Hepatocyte (in vitro differentiated cells): Measurements from ENCODE around the gene GTSE1. TPM values are rescaled to one million over a fixed set of nuclear protein-coding genes. Genes with fewer than 3 reads are reported as not detected.
A peak's percentile ranks its signal among the peaks of the same experiment; 100 is the strongest.
"Not testable (repeated sequence)": the region's sequence is repeated elsewhere in the genome, so short reads cannot be mapped to it uniquely, and the experiment has no call there.

ENCODE experiments used
- DNase-seq: peaks from one replicate; pipeline ENCODE4 v3.0.0-alpha.2; 2016; ENCODE audit warnings: low spot score
- H2AFZ ChIP-seq: fragments of 200-600 bp; sonication (generic); 2 replicates; pipeline ENCODE4 v1.6.0; 2016; ENCODE audit warnings: antibody characterized with exemption, mild to moderate bottlenecking
- H3K27ac ChIP-seq: fragments of 200-600 bp; sonication (generic); 2 replicates; pipeline ENCODE4 v1.5.1; 2016; ENCODE audit warnings: mild to moderate bottlenecking
- H3K27me3 ChIP-seq: fragments of 200-600 bp; sonication (generic); 2 replicates; pipeline ENCODE4 v1.6.1; 2016
- H3K36me3 ChIP-seq: fragments of 200-600 bp; sonication (generic); replicated peaks from 2 replicates; pipeline ENCODE4 v1.5.1; 2016; ENCODE audit warnings: low read depth; ENCODE audit not compliant: insufficient read depth
- H3K4me1 ChIP-seq: fragments of 200-600 bp; sonication (generic); 2 replicates; pipeline ENCODE4 v1.5.1; 2016; ENCODE audit warnings: mild to moderate bottlenecking, moderate library complexity; ENCODE audit not compliant: insufficient read depth
- H3K4me2 ChIP-seq: fragments of 200-600 bp; sonication (generic); 2 replicates; pipeline ENCODE4 v1.6.0; 2016
- H3K4me3 ChIP-seq: fragments of 200-600 bp; sonication (generic); 2 replicates; pipeline ENCODE4 v1.5.1; 2016; ENCODE audit warnings: mild to moderate bottlenecking
- H3K79me2 ChIP-seq: fragments of 200-600 bp; sonication (generic); 2 replicates; pipeline ENCODE4 v1.6.0; 2017; ENCODE audit warnings: mild to moderate bottlenecking
- H3K9me2 ChIP-seq: fragments of 200-600 bp; sonication (generic); replicated peaks from 2 replicates; pipeline ENCODE4 v1.6.0; 2017; ENCODE audit warnings: mild to moderate bottlenecking; ENCODE audit not compliant: insufficient read depth
- H3K9me3 ChIP-seq: fragments of 200-600 bp; sonication (generic); 2 replicates; pipeline ENCODE4 v1.5.1; 2016; ENCODE audit warnings: low read depth, mild to moderate bottlenecking
- H4K20me1 ChIP-seq: fragments of 200-600 bp; sonication (generic); 2 replicates; pipeline ENCODE4 v1.6.0; 2016; ENCODE audit warnings: mild to moderate bottlenecking; ENCODE audit not compliant: insufficient read depth, poor library complexity, severe bottlenecking
- CTCF ChIP-seq: fragments of 200-600 bp; sonication (generic); IDR thresholded peaks from 2 replicates; pipeline ENCODE4 v1.5.1; 2016; ENCODE audit warnings: antibody characterized with exemption, mild to moderate bottlenecking; ENCODE audit not compliant: poor library complexity
- EZH2 ChIP-seq: fragments of 200-600 bp; sonication (generic); IDR thresholded peaks from 2 replicates; pipeline ENCODE4 v1.6.1; 2016; ENCODE audit warnings: antibody characterized with exemption, mild to moderate bottlenecking, borderline replicate concordance
- EZH2phosphoT487 ChIP-seq: fragments of 200-600 bp; sonication (generic); IDR thresholded peaks from one replicate; pipeline ENCODE4 v1.6.1; 2018; ENCODE audit warnings: antibody characterized with exemption, mild to moderate bottlenecking, low read depth, moderate library complexity; ENCODE audit not compliant: unreplicated experiment, severe bottlenecking
- WGBS: methylation state at CpG from one replicate; pipeline ENCODE4 v1.1.6; 2016; ENCODE audit warnings: low lambda C conversion rate; ENCODE audit errors: missing lambda C conversion rate; 5-methylcytosine and 5-hydroxymethylcytosine counted together
- polyA plus RNA-seq: library from polyadenylated mRNA; unstranded; fragments of >200 nt; fragmentation: Nextera tagmentation; extraction: Ambion mirVana; gene quantifications from 2 replicates; pipeline ENCODE4 v1.2.1, GENCODE V29; 2016
- total RNA-seq: library from RNA; depleted of rRNA; stranded (reverse); fragments of >200 nt; gene quantifications from 2 replicates; pipeline ENCODE4 v1.2.3, GENCODE V29; 2014

Gene GTSE1
- total and polyA plus RNA-seq, 2 experiments from 2014 or later = 4.1 to 4.4 TPM

GRCh38 chr22:46262449-46263215 is 34.0 kb upstream of the GTSE1 start:
- Histone ChIP-seq H3K79me2 (no peaks in the 10 kb centered on the region), H3K4me1 (peaks cover 4% of the 10 kb centered on the region), H3K4me3 (no peak overlapping the region), H4K20me1 (no peaks in the 10 kb centered on the region), H2AFZ (no peak overlapping the region), H3K9me2 (no peaks in the 10 kb centered on the region), H3K27ac (no peak overlapping the region), H3K36me3 (no peaks in the 10 kb centered on the region), H3K27me3 (peaks cover 27% of the 10 kb centered on the region), H3K9me3 (no peaks in the 10 kb centered on the region), H3K4me2 (peak overlapping the region; percentile 59)
- no peak for TF ChIP-seq EZH2
- no peak for TF ChIP-seq EZH2phosphoT487
- peak; percentile 35 for TF ChIP-seq CTCF
- peak; percentile 59 for DNase-seq
- WGBS = 18% methylated on average over 67 of the region's 109 CpGs

- Histone ChIP-seq H4K20me1 (no peaks in the 10 kb centered on the region), H3K27me3 (peaks cover 27% of the 10 kb centered on the region), H3K4me2 (peak within 1 kb of the TSS; percentile 59), H3K4me3 (no peak within 1 kb of the TSS), H3K27ac (peak within 1 kb of the TSS; percentile 15), H3K36me3 (no peaks in the 10 kb centered on the region), H3K9me2 (no peaks in the 10 kb centered on the region), H2AFZ (no peak within 1 kb of the TSS), H3K9me3 (no peaks in the 10 kb centered on the region), H3K79me2 (peaks cover 3% of the 10 kb centered on the region), H3K4me1 (peaks cover 4% of the 10 kb centered on the region)
- WGBS = 80% methylated on average over 1 of the region's 30 CpGs
- DNase-seq = no peak
- TF ChIP-seq EZH2phosphoT487 = no peak
- no peak for TF ChIP-seq CTCF
- TF ChIP-seq EZH2 = no peak
These were observed 33.5 kb upstream of the GTSE1 start, which contains the start of gene PKDREJ for GRCh38 chr22:46263216-46263590. Gene PKDREJ (minus strand): TSS chr22:46263343. CDS start chr22:46263322, 21 bp downstream.

- peaks cover 27% of the 10 kb centered on the region for H3K27me3 ChIP-seq
- H3K9me2 ChIP-seq, H3K27ac ChIP-seq, H3K9me3 ChIP-seq, H3K4me2 ChIP-seq, H4K20me1 ChIP-seq, H2AFZ ChIP-seq, H3K36me3 ChIP-seq, H3K4me3 ChIP-seq: not testable (repeated sequence)
- H3K4me1 ChIP-seq = peaks cover 11% of the 10 kb centered on the region
- H3K79me2 ChIP-seq = peaks cover 16% of the 10 kb centered on the region
- WGBS = 90% methylated on average over 6 of the region's 6 CpGs
- peak; percentile 49 for DNase-seq
These were observed 32.1 kb upstream of the GTSE1 start for GRCh38 chr22:46264520-46264919.

GRCh38 chr22:46265627-46266026 is 31.0 kb upstream of the GTSE1 start:
- H2AFZ ChIP-seq, H4K20me1 ChIP-seq, H3K4me2 ChIP-seq, H3K4me3 ChIP-seq, H3K27ac ChIP-seq, H3K9me3 ChIP-seq, DNase-seq, H3K36me3 ChIP-seq, H3K9me2 ChIP-seq: not testable (repeated sequence)
- Histone ChIP-seq H3K79me2 (peaks cover 22% of the 10 kb centered on the region), H3K27me3 (peaks cover 24% of the 10 kb centered on the region), H3K4me1 (peaks cover 11% of the 10 kb centered on the region)
- WGBS = 89% methylated on average over 4 of the region's 4 CpGs
